Measurements from ENCODE around the gene GKN2.

- no peak for TF ChIP-seq CTCF (IDR thresholded peaks at IDR 0.05)
- no peak for TF ChIP-seq EZH2 (IDR thresholded peaks at IDR 0.05; ENCODE audit: borderline replicate concordance, insufficient read depth, low read depth, low read length, poor library complexity, severe bottlenecking)
Observed at GRCh38 chr2:68901199-68901514, 51.5 kb downstream of the GKN2 start.

Data from B cell (primary cell).